Ramos (cell line): Measurements from ENCODE around the gene ZNF653.
"Not testable (repeated sequence)": the region's sequence is repeated elsewhere in the genome, so short reads cannot be mapped to it uniquely, and the experiment has no call there.

Experiments used
- in situ Hi-C: fragments of 300-500 bp; cut with MboI; formaldehyde crosslinking; loops from one replicate; pipeline ENCODE4 v1.14.3; 2022; ENCODE audit warnings: low sequenced_read_pairs; ENCODE audit not compliant: unreplicated experiment

Gene ZNF653

DNA sequence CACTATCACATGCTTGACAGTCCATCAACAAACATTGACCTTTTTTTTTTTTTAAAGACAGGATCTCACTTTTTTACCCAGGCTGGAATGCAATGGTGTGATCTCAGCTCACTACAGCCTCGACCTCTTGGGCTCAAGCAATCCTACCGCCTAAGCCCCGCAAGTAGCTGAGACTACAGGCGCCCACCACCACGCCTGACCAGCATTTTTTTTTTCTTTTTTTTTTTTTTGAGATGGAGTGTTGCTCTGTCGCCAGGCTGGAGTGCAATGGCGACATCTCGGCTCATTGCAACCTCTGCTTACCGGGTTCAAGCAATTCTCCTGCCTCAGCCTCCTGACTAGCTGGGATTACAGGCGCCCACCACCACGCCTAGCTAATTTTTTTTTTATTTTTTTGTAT lies 46.7 kb downstream of the ZNF653 start:
- in situ Hi-C loops = not testable (repeated sequence)

DNA sequence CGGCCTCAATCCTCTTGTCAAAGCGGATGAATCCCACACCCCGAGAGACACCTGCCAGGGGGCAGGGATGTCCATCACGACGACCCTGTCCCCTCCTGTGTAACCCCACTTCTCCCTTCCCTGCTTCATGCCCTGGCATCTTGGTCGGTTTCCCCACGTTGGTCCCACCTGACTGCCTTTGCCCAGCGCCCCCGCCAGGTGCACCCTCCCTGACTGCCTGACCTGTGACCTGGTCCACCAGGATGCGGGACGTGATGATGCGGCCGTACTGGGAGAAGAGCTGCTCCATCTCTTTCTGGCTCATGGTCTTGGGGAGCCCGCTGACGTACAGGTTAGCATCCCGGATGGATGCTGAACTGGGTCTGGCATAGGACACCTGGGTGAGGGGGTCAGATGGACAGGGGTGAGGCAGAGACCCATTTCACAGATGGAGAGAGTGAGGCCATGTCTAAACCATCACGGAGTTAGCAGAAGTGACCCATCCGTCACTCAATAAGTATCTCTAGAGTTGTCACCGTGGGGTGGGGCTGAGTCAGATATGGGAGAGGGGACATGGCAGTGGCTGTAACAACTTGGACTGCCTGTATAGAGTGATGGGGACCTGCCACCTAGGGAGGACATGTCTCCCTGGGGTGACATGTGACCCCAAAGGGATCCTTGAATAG lies 47.3 kb downstream of the ZNF653 start:
- in situ Hi-C loops = no loop called here

DNA sequence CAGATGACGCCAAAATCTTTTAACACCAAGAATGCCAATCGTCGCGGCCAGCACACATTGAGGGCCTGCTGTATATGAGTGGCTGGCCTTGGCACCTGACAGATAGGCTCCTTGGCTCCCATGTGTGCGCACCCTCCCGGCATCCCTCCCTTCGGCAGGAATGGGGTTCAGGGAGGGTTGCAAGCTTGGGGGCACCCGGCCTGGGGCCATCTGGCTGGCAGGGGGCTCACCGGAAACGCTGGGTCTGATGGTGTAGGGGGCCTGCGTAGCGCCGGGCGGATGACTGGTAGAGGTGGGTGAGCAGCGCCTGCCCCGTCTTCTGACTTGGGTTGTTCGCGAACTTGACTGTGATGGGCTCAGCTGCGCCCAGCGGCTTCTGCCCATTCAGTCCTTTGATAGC lies 47.8 kb downstream of the ZNF653 start:
- in situ Hi-C loops = no loop called here

DNA sequence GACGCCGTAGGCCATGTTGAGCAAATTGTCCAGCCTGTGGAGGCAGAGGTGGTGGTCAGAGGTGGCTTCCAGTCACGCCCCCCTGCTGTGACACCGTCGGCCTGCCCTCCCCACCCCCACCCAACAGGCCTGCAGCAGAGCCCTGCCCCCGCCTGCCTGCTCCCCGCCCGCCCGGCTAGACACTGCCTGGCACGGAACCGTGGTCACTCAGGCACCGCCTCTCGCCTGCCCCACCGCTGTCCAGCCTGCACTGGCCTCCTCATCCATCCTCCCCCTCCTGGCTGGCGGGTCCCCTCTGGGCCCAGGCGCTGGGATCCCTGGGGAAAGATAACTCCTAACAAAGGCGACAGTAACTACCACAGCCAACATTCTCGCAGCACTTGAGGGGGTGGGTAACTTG lies 48.5 kb downstream of the ZNF653 start:
- in situ Hi-C loops = no loop called here

DNA sequence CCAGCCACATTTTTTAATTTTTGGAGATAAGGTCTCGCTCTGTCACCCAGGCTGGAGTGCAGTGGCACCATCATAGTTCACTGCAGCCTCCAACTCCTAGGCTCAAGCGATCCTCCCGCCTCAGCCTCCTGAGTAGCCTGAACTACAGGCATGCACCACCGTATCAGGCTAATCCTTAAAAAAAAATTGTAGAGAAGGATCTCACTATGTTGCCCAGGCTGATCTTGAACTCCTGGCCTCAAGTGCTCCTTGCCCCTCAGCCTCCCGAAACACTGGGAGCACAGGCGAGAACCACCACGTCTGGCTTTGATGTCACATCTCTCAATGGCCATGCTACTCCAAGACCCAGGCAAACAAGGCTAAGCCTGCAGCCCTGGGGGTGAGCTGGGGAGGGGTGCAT lies 49.0 kb downstream of the ZNF653 start:
- in situ Hi-C loops = no loop called here

DNA sequence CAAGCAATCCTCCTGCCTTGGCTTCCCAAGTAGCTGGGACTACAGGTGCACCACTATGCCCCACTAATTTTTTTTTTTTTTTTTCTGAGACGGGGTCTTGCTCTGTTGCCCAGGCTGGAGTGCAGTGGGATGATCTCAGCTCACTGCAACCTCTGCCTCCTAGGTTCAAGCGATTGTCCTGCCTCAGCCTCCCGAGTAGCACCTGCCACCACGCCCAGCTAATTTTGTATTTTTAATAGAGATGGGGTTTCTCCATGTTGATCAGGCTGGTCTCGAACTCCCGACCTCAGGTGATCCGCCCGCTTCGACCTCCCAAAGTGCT lies 50.4 kb downstream of the ZNF653 start:
- in situ Hi-C loops = not testable (repeated sequence)

DNA sequence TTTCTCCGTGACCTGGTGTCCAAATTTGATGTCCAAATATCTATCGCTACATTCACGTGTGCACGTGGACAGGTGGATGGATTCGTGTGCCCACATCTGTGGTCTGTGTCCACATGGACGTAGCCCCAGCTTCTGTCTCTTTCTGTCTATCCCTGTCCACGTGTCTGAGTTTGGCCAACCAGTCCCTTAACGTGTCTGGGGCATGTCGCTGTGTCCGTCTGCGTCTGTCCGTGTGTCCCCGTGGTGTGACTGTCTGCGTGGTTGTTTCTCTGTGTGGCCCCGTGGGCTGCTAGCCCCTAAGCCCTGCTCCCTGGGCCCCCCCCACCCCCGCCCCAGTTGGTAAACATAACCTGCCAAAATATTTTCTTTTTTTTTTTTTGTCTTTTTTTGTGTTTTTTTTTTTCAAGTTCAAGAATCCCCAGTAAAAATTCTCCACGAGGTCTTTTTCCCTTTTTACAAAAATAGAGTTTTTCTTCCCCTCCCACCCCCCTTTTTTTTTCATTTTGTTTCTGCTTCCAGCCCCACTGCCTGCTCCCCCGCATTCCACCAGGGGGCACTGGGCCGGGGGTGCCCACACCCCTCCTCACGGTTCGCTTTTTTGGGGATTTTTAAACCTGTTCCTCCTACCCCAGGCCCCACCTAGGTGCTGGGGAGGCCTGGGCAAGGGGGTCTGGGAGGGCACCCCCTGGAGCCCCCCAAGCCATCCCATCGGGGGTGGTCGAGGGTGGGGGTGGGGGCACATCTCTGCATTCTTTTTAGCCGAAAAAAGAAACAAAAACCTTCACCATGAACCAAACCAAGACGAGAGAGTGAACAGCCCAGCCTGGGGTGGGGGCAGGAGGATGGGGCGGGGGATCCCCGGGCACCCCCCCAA lies 51.9 kb downstream of the ZNF653 start:
- in situ Hi-C loops = no loop called here

DNA sequence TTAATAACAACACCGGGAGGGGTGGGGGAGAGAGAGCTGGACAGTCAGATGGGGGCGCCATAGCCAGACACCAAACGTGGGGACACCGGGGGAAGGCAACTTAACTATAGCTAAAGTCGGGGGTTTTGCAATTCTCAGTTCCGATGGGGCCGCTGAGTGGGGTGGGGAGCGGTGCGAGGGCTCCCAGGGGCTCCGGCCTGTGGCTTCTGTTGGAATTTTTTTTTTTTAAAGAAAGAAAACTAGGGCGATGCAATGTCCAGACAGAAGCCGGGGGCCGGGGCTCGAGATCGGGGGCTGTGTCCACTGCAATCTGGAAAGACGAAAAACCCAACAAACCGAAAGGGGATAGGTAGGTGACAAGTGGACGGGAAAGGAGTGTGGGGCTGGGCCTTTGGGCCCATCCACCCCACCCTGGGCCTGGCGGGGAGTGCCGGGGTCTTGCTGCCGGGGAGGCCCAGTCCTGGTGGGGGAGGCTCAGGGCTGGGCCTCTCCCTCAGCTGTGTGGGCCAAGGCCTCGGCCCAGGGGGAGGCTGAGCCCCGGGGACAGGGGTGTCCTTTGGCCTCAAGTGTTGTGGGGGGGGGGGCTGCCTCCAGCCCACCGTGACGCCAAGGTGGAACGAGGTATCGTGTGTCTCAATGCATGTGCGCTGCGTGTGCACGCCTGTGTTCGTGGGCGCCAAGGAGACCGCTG lies 52.9 kb downstream of the ZNF653 start:
- in situ Hi-C loops = no loop called here

DNA sequence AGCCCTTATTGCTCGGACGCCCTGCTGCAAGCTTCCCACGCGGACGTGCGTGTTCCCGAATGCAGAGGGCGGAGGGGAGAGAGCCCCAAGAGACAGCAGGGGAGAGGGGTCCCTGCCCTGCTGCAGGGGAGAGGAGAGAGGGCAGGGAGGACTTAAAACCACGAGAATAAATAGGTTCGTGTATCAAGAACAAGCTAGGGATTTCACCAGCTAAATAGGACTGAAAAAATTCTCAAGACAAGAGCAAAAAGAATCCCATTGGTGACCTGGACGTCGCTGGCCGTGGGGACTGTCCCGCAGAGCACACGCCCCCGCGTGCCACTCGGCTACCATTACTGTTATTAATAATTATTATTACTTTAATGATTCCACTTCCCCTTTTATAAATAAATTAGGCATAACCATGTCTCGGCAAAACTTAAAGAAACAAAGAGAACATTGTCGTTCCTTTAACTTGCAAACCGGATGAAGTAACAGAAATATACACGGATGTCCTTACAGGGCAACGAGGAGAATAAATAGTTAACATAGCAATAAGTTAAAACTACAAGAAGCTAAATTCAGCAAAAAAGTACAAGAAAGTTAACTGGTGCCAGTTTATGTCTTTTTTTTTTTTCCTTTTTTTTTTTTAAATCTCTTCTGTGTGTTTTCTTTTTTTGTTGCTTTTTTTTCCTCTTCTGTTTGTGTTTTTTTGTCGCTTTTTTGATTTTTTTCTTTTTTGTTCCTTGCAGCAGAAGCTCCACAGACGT lies 53.6 kb downstream of the ZNF653 start:
- in situ Hi-C loops = no loop called here

DNA sequence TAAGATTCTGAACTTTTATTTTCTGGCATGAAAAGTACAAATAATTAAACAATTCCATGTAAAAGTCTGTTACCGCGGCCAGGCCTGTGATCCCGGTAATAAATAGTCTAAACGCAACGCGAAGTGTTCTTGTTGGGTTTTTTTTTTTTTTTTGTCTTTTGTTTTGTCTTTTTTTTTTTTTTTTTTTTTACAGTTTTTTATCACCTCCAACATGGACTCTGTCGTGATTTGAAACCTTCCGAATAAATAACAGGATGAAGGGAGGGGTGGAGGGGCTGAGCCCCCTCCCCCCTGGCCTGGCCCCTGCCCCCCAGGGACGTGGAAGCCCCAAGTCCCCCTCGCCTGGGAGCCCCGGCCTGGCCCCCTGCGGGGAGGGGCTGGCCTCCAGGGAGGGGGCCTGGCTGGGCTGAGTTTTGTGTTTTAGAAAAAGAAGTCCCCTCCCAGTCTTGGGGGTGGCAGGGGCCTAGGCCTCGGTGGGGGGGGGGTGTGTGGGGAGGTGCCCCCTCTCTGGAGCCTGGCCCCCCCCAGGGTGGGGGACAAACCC lies 54.2 kb downstream of the ZNF653 start:
- in situ Hi-C loops = no loop called here

DNA sequence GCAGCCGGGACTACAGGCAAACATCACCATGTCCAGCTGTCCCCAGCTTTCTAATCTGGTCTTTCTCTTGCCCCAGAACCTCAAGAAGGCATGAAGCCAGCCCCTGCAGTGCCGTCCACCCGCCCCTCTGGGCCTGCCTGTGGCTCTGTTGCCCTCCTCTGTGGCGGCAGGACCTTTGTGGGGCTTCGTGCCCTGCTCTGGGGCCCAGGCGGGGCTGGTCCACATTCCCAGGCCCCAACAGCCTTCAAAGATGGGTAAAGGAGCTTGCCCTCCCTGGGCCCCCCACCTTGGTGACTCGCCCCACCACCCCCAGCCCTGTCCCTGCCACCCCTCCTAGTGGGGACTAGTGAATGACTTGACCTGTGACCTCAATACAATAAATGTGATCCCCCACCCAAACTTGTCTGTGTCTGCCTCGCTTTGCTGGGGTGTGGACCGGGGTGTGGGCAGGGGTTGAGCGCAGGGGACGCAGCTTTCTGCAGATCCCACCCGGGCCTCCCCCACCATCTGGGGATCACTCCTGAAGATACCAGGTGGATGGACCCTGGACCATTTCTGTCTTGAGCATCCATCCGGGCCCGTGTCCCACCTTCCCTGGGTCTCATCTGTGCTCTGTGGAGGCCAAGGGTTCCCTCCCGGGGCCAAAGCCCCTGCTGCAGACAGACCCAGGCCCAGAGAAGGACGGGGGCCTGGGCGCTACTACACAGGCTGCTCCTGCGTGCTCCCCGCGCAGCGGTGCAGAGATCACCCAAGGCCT lies 54.9 kb downstream of the ZNF653 start:
- in situ Hi-C loops = no loop called here

DNA sequence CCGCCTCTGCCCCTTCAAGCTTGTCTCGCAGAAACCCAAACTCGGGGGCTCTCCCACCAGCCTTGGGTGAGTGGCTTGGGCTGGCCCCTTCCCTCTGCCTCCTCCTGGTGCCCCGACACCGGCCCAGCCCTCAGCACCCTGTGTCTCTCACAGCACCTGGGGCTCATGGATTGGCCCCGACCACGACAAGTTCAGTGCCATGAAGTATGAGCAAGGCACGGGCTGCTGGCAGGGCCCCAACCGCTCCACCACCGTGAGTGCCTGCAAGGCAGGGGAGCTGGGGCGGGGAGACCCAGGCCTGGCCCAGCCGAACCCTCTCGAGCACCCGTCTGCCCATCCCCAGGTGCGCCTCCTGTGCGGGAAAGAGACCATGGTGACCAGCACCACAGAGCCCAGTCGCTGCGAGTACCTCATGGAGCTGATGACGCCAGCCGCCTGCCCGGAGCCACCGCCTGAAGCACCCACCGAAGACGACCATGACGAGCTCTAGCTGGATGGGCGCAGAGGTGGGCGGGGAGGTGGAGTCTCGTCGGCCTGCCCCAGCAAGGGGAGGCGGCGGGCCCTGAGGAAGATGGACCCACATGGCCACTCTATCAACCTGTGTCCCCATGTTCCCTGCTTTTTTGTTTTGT lies 56.6 kb downstream of the ZNF653 start:
- in situ Hi-C loops = loop anchor here (10.0 kb wide), 1 partner anchor 154 kb away; the partner anchor contains the start of gene TSPAN16

DNA sequence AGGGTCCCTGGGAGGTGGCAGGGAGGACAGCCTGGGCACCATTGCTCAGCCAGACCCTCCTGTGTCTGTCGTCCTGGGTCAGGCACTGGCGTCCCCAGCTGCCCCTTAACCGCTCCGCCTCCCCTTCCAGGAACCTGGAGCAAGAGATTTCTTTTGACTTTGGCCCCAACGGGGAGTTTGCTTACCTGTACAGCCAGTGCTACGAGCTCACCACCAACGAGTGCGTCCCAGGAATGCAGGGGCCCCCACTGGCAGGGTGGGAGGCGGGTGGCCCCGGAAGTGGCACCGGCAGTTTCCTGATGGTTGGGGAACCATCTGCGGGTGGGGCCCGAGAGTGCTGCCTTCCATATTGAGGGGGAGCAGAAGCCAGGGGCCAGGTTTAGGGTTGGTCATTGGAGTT lies 57.2 kb downstream of the ZNF653 start:
- in situ Hi-C loops = loop anchor here (10.0 kb wide), 1 partner anchor 154 kb away; the partner anchor contains the start of gene TSPAN16

DNA sequence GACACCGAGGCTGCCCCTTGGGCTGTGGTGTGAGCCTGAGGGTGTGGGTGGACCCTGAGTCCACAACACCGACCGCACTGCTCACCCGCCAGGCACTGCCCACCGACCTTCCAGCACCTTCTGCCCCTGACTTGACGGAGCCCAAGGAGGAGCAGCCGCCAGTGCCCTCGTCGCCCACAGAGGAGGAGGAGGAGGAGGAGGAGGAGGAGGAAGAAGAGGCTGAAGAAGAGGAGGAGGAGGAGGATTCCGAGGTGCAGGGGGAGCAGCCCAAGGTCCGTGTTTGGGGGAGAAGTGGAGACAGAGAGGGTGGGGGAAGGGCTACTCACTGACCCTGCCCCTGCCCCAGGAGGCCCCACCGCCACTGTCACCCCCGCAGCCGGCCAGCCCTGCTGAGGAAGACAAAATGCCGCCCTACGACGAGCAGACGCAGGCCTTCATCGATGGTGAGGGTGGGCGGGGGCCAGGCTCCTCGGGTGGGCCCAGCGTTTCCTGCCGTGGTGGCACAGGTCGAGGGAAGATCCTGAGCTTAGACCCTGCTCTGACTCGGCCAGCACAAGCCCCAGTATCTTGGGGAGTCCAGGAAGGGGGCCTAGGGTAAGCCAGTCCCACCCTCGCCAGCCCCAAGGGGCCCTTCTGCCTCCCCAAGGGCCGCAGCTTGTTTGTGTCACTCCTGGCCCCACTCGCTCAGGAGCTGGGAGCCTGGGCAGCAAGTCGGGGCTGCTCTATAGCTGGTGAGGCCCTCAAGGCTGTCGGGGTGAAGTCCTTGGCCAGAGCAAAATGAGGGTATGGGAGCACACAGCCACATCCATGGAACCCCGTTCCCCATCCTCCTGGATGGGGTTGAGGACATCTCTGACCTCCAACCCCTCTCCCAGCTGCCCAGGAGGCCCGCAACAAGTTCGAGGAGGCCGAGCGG lies 58.0 kb downstream of the ZNF653 start:
- in situ Hi-C loops = loop anchor here (10.0 kb wide), 1 partner anchor 153 kb away; the partner anchor contains the start of gene TSPAN16

DNA sequence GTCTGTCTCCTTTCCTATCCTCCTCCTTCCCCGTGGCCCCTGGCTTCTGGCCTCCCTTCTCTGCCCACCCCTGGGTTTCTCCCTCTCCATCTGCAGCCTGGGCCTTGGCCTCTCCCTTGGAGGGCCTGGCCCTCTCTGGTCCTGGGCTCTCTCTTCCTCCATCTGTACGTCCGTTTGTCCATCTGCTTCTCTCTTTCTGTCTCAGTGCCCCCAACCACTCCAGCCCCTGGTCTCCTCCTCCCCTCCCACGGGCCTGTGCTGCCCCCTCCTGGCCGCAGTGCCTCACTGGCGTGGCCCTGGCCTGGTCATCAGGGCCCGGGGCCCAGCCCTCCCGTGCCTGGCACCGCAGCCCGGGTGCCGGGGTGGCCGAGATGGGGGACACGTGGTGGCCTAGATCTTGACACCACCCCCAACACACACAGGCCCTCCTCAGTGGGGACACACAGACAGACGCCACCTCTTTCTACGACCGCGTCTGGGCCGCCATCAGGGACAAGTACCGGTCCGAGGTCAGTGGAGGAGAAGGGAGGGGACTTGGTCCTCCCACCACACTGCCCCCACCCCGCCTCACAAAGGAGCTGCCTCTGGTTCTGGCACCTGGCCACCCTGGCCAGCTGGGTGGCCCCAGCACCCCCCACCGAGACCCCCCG lies 58.9 kb downstream of the ZNF653 start:
- in situ Hi-C loops = loop anchor here (10.0 kb wide), 1 partner anchor 152 kb away; the partner anchor contains the start of gene TSPAN16

DNA sequence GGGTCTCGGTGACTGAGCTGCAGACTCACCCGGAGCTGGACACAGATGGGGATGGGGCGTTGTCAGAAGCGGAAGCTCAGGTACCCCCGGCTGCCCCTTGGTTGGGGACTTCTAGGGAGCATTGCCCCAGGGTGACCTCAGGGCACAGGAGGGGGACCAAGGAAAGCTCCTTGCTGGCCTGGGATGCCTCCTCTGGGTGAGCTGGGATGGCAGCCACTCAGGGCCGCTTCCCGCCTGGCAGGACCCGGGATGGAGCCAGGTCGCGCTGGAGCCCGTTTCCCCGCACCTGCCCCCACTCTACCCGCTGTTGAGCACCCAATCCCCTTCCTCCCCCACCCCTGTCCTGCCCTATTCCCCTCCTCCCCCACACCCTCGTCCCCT lies 59.4 kb downstream of the ZNF653 start:
- in situ Hi-C loops = loop anchor here (10.0 kb wide), 1 partner anchor 151 kb away; the partner anchor contains the start of gene TSPAN16

DNA sequence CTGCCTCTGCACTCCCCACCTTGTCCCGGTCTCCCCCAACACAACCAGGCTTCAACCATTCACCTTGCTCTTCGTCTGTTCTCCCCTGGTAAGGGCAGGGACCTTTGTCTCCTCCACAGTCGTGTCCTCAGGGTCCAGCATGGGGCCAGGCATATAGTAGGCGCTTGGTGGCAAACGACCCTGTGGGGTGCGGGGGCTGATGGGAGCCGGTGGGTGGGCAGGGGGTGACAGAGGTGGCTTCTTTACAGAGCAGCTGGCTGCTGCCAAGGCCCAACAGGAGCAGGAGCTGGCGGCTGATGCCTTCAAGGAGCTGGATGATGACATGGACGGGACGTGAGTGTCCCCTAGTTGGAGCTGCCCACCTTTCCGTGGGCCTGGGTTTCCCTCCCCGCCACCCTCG lies 60.5 kb downstream of the ZNF653 start:
- in situ Hi-C loops = loop anchor here (10.0 kb wide), 1 partner anchor 150 kb away; the partner anchor contains the start of gene TSPAN16
